Fibroblast of pulmonary artery (primary cell): ENCODE results near the gene HES6.
A peak's percentile ranks its signal among the peaks of the same experiment; 100 is the strongest.

Source experiments
- DNase-seq: peaks from one replicate; pipeline ENCODE4 v3.0.0-alpha.2; 2010; ENCODE audit warnings: low read depth
- H3K4me3 ChIP-seq: replicated peaks from 2 replicates; pipeline ENCODE4 v1.5.1; 2011; ENCODE audit warnings: low read depth, mild to moderate bottlenecking, control low read depth, low read length, moderate library complexity
- TF ChIP-seq, protein P1 (sequence below): IDR thresholded peaks from 2 replicates; pipeline ENCODE4 v1.5.1; 2011; ENCODE audit warnings: mild to moderate bottlenecking, control low read depth, low read length, inconsistent platforms; ENCODE audit errors: missing control alignments

The HES6 gene

DNA sequence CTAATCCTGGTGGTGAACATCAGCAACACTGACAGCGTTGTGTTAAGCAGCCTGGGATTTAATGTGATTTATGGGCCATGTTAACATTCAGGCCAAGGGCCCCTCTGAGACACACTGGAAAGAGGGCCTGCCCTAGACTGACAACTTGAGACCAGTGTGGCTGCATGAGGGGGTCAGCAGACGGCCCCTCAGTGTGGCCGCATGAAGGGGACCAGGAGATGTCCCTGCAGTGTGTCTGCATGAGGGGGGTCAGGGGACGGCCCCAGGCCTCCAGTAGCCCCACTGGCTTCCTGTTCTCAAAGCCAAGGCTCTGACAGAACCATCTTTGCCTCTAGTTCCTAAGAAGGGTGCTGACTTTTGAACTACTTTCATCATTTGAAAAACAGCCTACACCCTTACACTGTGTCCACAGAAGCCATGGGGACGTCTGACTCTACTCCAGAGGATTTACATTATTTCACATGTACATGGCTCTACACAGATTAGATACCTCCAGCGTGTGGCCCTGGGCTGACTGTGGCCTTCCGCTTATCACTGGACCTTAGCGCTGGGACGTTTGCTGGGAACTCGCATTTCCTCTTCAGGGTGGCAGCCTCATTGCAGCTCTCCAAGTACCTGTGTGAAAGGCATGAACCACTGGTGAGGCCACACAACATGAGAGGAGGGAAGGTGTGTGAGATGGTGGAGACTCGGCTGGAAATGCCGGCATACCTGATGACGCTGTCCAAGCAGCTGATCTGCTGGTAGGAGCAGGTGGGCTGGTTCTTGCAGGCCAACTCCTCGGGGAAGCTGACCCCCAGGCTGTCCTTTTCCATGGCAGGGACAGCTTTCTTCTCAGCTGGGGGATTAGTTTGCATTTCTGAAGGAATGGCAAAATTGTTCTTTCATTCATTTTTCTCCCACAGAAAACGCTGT, 18.2 kb upstream of the HES6 start:
- DNase-seq = no peak
- TF ChIP-seq, protein P1, sequence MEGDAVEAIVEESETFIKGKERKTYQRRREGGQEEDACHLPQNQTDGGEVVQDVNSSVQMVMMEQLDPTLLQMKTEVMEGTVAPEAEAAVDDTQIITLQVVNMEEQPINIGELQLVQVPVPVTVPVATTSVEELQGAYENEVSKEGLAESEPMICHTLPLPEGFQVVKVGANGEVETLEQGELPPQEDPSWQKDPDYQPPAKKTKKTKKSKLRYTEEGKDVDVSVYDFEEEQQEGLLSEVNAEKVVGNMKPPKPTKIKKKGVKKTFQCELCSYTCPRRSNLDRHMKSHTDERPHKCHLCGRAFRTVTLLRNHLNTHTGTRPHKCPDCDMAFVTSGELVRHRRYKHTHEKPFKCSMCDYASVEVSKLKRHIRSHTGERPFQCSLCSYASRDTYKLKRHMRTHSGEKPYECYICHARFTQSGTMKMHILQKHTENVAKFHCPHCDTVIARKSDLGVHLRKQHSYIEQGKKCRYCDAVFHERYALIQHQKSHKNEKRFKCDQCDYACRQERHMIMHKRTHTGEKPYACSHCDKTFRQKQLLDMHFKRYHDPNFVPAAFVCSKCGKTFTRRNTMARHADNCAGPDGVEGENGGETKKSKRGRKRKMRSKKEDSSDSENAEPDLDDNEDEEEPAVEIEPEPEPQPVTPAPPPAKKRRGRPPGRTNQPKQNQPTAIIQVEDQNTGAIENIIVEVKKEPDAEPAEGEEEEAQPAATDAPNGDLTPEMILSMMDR = no peak
- H3K4me3 ChIP-seq = no peak overlapping the region

DNA sequence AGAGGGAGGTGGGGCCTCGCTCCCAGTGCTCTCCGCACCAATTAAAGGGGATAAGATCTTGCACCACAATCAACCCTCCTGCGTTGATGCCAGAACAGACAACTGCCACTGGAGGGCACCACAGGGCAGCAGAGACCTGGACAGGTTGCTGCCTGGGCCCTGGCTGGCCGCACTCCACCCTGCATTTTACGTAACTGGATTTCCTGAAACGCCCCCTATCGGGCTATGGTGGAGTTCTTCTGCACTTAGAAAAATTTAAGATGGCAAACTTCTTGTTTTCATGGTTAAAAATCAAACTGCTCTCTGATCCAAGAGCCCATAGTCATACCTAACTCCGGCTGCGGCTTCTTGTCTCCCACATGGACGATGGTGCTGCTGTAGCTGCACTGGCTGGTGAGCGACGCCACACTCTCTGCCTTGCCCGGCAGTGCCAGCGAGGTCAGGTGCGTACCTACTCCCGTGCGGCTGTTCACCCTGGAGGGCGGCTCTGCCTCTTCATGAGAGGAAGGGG, 16.8 kb upstream of the HES6 start:
- H3K4me3 ChIP-seq = no peak overlapping the region
- TF ChIP-seq, protein P1 = peak; percentile 68
- DNase-seq = peak; percentile 80

DNA sequence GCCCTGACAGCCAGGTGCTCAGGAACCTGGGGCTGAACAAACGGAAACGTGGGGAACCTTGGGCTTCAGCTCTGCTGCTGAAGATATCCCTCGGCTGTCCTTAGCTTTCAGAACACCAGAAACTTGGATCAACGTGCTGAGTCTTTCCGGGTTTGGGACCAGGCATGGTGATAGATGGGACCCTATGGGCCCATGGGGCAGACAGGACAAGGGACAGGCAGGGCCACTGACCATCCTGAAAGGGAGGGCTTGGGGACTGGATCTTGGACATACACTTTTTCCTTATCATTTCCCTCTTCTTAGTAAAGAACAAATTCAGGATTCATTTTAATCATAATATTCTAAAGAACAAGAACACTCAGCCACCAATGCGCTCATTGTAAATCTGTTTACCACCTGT, 16.3 kb upstream of the HES6 start:
- TF ChIP-seq, protein P1 = no peak
- no peak for DNase-seq
- H3K4me3 ChIP-seq = no peak overlapping the region

DNA sequence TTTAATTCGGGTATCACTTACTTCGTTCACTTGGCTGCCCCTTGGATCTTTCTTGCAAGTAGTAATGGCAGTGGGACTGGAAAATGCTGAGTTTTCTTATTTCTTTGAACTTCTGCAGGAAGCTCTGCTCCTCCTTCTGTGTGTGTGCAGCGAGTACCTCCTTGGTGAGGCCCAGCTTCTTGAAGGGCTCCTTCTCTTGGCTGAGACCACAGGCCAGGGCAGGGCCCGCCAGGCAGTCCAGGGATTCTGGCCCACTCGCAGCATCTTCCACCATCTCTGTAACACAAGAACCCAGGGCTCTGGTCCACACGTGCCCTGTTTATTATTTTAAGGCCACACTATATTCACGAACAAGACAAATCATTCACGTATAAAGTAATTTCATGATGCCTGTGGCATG, 15.8 kb upstream of the HES6 start:
- DNase-seq = no peak
- TF ChIP-seq, protein P1 = no peak
- no peak overlapping the region for H3K4me3 ChIP-seq

DNA sequence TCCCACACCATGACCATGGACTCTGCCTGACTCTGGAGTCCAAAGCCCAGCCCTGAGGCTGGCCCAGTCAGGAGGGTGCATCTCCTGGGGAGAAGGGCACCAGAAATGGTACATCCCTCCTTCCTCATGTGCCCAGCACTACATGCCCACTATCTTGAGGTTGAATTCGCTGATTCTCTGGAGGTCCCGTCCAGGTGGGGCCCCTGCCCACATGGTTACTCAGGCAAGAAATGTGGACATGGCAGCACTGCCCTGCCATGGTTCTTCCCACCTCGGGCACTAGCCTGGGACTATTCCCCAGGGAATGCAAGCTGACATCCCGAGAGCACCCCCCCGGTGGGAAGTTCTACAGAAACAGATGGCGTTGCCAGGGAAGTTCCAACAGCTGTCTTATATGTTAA, 15.3 kb upstream of the HES6 start:
- DNase-seq = no peak
- TF ChIP-seq, protein P1 = no peak
- no peak overlapping the region for H3K4me3 ChIP-seq

DNA sequence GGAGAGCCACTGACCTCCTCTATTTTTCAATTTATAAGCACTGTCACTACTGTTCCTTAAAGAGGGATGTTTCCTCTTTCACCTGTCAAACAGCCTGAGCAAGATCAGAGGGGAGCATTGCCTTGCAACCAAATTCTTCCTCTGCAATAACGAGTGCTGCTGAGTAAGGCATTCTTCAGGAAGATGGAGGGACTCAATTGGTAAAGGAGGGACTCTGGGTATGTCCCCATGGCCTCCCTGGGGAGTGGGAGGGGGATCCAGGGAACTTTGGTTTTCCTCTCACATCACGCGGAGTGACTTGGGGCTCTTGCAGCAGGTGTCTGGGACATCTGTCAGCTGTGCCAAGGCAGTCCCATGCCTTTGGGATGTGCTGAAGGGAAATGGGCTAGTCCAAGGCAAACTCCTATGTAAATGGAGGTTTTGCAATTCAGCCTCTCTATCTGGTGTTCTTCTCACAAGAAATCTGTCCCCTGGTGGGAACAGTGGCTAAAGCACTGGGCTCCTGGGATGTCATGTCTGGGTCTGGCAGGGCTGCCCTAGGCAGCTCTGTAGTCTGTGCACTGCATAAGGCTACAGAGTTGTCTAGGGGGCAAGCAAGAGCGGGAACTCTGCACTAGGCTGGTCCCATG, 14.4 kb upstream of the HES6 start:
- DNase-seq = no peak
- TF ChIP-seq, protein P1 = no peak
- no peak overlapping the region for H3K4me3 ChIP-seq
